Trophoblast cell (in vitro differentiated cells and primary cell): ENCODE measurements around the gene NXT2.

Experiments used
- DNase-seq, 2 donors: peaks; one replicate each; pipeline ENCODE4 v3.0.0-alpha.2; 2016
- H2AFZ ChIP-seq: 2 replicates; pipeline ENCODE4 v1.6.1; 2013; ENCODE audit warnings: low read length, moderate library complexity, mild to moderate bottlenecking; ENCODE audit not compliant: insufficient read depth, poor library complexity
- H2AK5ac ChIP-seq: 2 replicates; pipeline ENCODE4 v1.6.1; 2013; ENCODE audit warnings: mild to moderate bottlenecking, low read length
- H2BK120ac ChIP-seq: 2 replicates; pipeline ENCODE4 v1.6.1; 2013; ENCODE audit warnings: low read length, mild to moderate bottlenecking, moderate library complexity; ENCODE audit not compliant: insufficient read depth, poor library complexity
- H2BK12ac ChIP-seq: 2 replicates; pipeline ENCODE4 v1.6.1; 2013; ENCODE audit warnings: mild to moderate bottlenecking, low read length, moderate library complexity
- H2BK5ac ChIP-seq: 2 replicates; pipeline ENCODE4 v1.6.1; 2013; ENCODE audit warnings: low read length, low read depth, moderate library complexity, mild to moderate bottlenecking; ENCODE audit not compliant: poor library complexity
- H3K14ac ChIP-seq: 2 replicates; pipeline ENCODE4 v1.6.1; 2013; ENCODE audit warnings: mild to moderate bottlenecking, low read length
- H3K18ac ChIP-seq: 2 replicates; pipeline ENCODE4 v1.6.1; 2013; ENCODE audit warnings: mild to moderate bottlenecking, low read length
- H3K23ac ChIP-seq: 2 replicates; pipeline ENCODE4 v1.6.1; 2013; ENCODE audit warnings: low read length
- H3K27ac ChIP-seq: 2 replicates; pipeline ENCODE4 v1.5.1; 2013; ENCODE audit warnings: low read depth, mild to moderate bottlenecking, inconsistent platforms, low read length, moderate library complexity
- H3K27me3 ChIP-seq: 2 replicates; pipeline ENCODE4 v1.6.1; 2013; ENCODE audit warnings: inconsistent platforms, mild to moderate bottlenecking, low read length, moderate library complexity; ENCODE audit not compliant: insufficient read depth
- H3K36me3 ChIP-seq, 2 experiments: 1 replicate in 1 of 2; 2 replicates in 1 of 2; pipeline ENCODE4 v1.6.1; 2013; ENCODE audit warnings: low read length in 2 of 2, mild to moderate bottlenecking in 2 of 2, moderate library complexity in 1 of 2; ENCODE audit not compliant: insufficient read depth in 2 of 2, control insufficient read depth in 1 of 2
- H3K4ac ChIP-seq: 2 replicates; pipeline ENCODE4 v1.6.1; 2013; ENCODE audit warnings: low read depth, mild to moderate bottlenecking, low read length, moderate library complexity
- H3K4me1 ChIP-seq, 2 experiments: 1 replicate in 1 of 2; 2 replicates in 1 of 2; pipeline ENCODE4 v1.6.1; 2013; ENCODE audit warnings: low read length in 2 of 2, mild to moderate bottlenecking in 2 of 2, moderate library complexity in 1 of 2; ENCODE audit not compliant: insufficient read depth in 2 of 2, control insufficient read depth in 1 of 2
- H3K4me2 ChIP-seq: 2 replicates; pipeline ENCODE4 v1.6.1; 2013; ENCODE audit warnings: inconsistent platforms, mild to moderate bottlenecking, low read length, moderate library complexity
- H3K4me3 ChIP-seq: 2 replicates; pipeline ENCODE4 v1.5.1; 2013; ENCODE audit warnings: mild to moderate bottlenecking, low read depth, low read length, inconsistent platforms
- H3K79me1 ChIP-seq: one replicate; pipeline ENCODE4 v1.6.1; 2013; ENCODE audit warnings: low read length
- H3K79me2 ChIP-seq: 2 replicates; pipeline ENCODE4 v1.6.1; 2013; ENCODE audit warnings: low read length, mild to moderate bottlenecking; ENCODE audit not compliant: control insufficient read depth, insufficient read depth, poor library complexity
- H3K9ac ChIP-seq: 2 replicates; pipeline ENCODE4 v1.6.1; 2013; ENCODE audit warnings: mild to moderate bottlenecking, low read length
- H3K9me3 ChIP-seq: 2 replicates; pipeline ENCODE4 v1.6.1; 2013; ENCODE audit warnings: low read depth, mild to moderate bottlenecking, control low read depth, inconsistent platforms, low read length; ENCODE audit not compliant: insufficient read depth
- H4K12ac ChIP-seq: 2 replicates; pipeline ENCODE4 v1.6.1; 2013; ENCODE audit warnings: low read depth, mild to moderate bottlenecking, low read length, moderate library complexity
- H4K8ac ChIP-seq: 2 replicates; pipeline ENCODE4 v1.6.1; 2013; ENCODE audit warnings: low read depth, mild to moderate bottlenecking, low read length, moderate library complexity
- H4K91ac ChIP-seq: one replicate; pipeline ENCODE4 v1.6.1; 2013; ENCODE audit warnings: low read depth, mild to moderate bottlenecking, low read length, moderate library complexity
- WGBS: extraction: QIAGEN DNeasy Blood & Tissue Kit; methylation state at CpG from one replicate; pipeline ENCODE4 v1.1.7; 2013; ENCODE audit warnings: missing lambda C conversion rate; ENCODE audit not compliant: insufficient read length, insufficient coverage; ENCODE audit errors: extremely low coverage; 5-methylcytosine and 5-hydroxymethylcytosine counted together

The NXT2 gene

DNA sequence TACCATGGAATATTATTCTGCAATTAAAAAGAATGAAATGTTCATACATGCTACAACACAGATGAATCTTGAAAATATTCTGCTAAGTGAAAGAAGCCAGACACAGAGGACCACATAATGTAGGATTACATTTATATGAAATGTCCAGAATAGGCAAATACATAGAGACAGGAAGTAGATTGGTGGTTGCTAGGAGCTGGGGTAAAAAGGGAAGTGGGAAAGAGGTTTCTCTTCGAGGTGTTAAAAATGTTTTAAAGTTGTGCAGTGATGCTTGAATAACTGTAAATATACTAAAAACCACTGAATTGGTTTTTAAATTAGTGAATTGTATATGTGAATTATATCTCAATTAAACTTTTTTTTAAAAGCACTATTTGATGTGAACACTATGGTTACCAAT, 3.6 kb upstream of the NXT2 start:
- H3K4me3 ChIP-seq: no peak overlapping the region
- no CpG with 5 or more reads among the region's 1 CpG for WGBS
- no peak overlapping the region for H4K8ac ChIP-seq
- peaks cover 2% of the 10 kb centered on the region for H3K79me1 ChIP-seq
- no peaks in the 10 kb centered on the region for H3K79me2 ChIP-seq
- H2BK5ac ChIP-seq: no peak overlapping the region
- H3K18ac ChIP-seq: no peak overlapping the region
- no peak overlapping the region for H3K4ac ChIP-seq
- H2BK120ac ChIP-seq: no peak overlapping the region
- H2BK12ac ChIP-seq: no peak overlapping the region
- no peak for DNase-seq
- no peaks in the 10 kb centered on the region for H3K36me3 ChIP-seq
- H2AFZ ChIP-seq: no peak overlapping the region
- H3K23ac ChIP-seq: no peak overlapping the region
- no peaks in the 10 kb centered on the region for H3K27me3 ChIP-seq
- H4K91ac ChIP-seq: no peak overlapping the region
- H3K9ac ChIP-seq: no peak overlapping the region
- no peak overlapping the region for H3K27ac ChIP-seq
- no peak overlapping the region for H3K14ac ChIP-seq
- no peak overlapping the region for H3K4me2 ChIP-seq
- no peak overlapping the region for H2AK5ac ChIP-seq
- H4K12ac ChIP-seq: no peak overlapping the region
- no peaks in the 10 kb centered on the region for H3K4me1 ChIP-seq
- H3K9me3 ChIP-seq: no peaks in the 10 kb centered on the region

DNA sequence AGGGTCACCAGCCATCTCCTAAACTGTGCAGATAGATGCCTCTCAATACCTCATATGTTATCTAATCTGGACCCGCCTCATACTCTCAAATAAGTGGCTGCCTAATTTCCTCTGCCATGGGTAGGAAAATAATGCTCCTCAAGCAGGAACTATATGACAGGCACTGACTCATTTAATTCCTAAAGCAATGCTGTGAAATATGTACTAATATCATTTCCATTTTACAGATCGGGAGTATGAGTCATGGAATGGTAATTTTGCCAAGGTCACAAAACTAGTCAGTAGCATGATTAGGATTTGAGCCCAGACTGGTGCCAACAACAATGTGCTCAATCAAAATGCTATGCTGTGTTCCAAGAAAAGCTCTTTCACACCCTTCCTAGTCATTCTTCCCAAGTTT, 3.0 kb upstream of the NXT2 start:
- Histone ChIP-seq H3K4me2 (no peak overlapping the region), H3K9me3 (no peaks in the 10 kb centered on the region), H2BK5ac (no peak overlapping the region), H3K79me2 (no peaks in the 10 kb centered on the region), H3K9ac (no peak overlapping the region), H3K27ac (no peak overlapping the region), H2AK5ac (no peak overlapping the region), H4K12ac (no peak overlapping the region), H3K27me3 (no peaks in the 10 kb centered on the region), H3K36me3 (no peaks in the 10 kb centered on the region), H3K4ac (no peak overlapping the region), H3K14ac (no peak overlapping the region), H2BK120ac (no peak overlapping the region), H3K18ac (no peak overlapping the region), H2AFZ (no peak overlapping the region), H3K79me1 (peaks cover 2% of the 10 kb centered on the region), H3K23ac (no peak overlapping the region), H4K91ac (no peak overlapping the region), H3K4me1 (no peaks in the 10 kb centered on the region), H4K8ac (no peak overlapping the region), H3K4me3 (no peak overlapping the region), H2BK12ac (no peak overlapping the region)
- peak in 1 of 2 donors; percentile 9 for DNase-seq
- no CpG with 5 or more reads among the region's 2 CpGs for WGBS

DNA sequence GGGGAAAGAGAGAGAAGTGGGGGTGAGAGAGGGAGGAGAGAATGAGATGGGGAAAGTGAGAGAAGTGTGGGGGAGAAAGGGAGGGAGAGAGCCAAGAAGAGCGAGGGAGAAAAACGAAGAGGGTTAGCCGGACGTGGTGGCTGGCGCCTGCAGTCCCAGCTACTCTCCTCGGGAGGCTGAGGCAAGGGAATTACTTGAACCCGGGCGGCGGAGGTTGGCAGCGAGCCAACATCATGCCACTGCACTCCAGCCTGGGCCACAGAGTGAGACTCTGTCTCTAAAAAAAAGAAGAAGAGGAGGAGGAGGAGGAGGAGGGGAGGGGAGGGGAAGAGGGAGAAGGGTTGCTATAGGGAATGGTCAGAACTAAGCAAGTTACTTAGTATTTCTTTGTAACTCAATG, 1.7 kb upstream of the NXT2 start:
- Histone ChIP-seq H3K79me2 (no peaks in the 10 kb centered on the region), H3K4ac (no peak overlapping the region), H3K79me1 (peaks cover 2% of the 10 kb centered on the region), H3K23ac (no peak overlapping the region), H2BK5ac (no peak overlapping the region), H3K14ac (no peak overlapping the region), H3K4me3 (no peak overlapping the region), H3K4me2 (no peak overlapping the region), H3K27ac (no peak overlapping the region), H3K4me1 (no peaks in the 10 kb centered on the region), H3K9ac (no peak overlapping the region), H4K12ac (no peak overlapping the region), H2BK120ac (no peak overlapping the region), H3K18ac (no peak overlapping the region), H3K36me3 (no peaks in the 10 kb centered on the region), H3K27me3 (no peaks in the 10 kb centered on the region), H2BK12ac (no peak overlapping the region), H4K91ac (no peak overlapping the region), H2AFZ (no peak overlapping the region), H3K9me3 (no peaks in the 10 kb centered on the region), H2AK5ac (no peak overlapping the region), H4K8ac (no peak overlapping the region)
- no peak for DNase-seq
- 100% methylated on average over 1 of the region's 10 CpGs for WGBS

DNA sequence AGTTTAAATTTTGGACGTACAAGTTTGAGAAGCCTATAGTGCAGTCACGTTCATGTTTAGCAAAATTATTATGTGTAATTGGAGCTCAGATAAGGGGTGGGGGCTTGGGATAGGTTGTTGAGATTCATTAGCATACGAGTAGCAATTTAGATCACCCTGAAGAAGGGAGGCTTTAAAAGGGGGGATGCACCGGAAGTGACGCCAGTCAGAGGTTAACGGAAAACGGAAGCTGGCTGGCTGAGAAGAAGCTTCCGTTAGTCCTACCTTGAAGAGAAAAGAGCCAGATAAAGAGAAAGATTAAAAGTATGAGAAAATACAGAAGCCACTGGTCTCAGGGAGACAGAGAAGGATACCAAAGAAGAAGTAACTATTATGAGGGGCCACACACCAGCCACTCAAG, 1.1 kb upstream of the NXT2 start:
- Histone ChIP-seq H3K27me3 (no peaks in the 10 kb centered on the region), H3K4me3 (no peak overlapping the region), H3K79me1 (peaks cover 2% of the 10 kb centered on the region), H4K12ac (no peak overlapping the region), H3K4me2 (no peak overlapping the region), H2AK5ac (no peak overlapping the region), H3K4ac (no peak overlapping the region), H2BK12ac (no peak overlapping the region), H2AFZ (no peak overlapping the region), H3K23ac (no peak overlapping the region), H3K9me3 (no peaks in the 10 kb centered on the region), H3K79me2 (no peaks in the 10 kb centered on the region), H2BK120ac (no peak overlapping the region), H3K14ac (no peak overlapping the region), H3K27ac (no peak overlapping the region), H2BK5ac (no peak overlapping the region), H3K4me1 (no peaks in the 10 kb centered on the region), H3K18ac (no peak overlapping the region), H3K36me3 (no peaks in the 10 kb centered on the region), H3K9ac (no peak overlapping the region), H4K91ac (no peak overlapping the region), H4K8ac (no peak overlapping the region)
- no peak for DNase-seq
- WGBS: 100% methylated on average over 1 of the region's 8 CpGs
